A549 (cell line): Measurements from ENCODE around the gene CHPT1. TPM values are rescaled to one million over a fixed set of nuclear protein-coding genes. Genes with fewer than 3 reads are reported as not detected.

ENCODE experiments used
- ATAC-seq, 2 experiments: fragments of 200-7000 bp in 1 of 2; fragments of >200 bp in 1 of 2; cut with Nextera tagmentation in 1 of 2; cut with Tn5 transposase in 1 of 2; 3 replicates each; pipeline versions ENCODE4 v1.8.0 to v1.9.1; 2018 to 2020; ENCODE audit warnings: mild to moderate bottlenecking in 1 of 2, moderate library complexity in 1 of 2
- CTCF ChIA-PET: fragments of 300-600 bp; sonication (Branson Sonifier 250); formaldehyde crosslinking; extraction: SDS; loops from one replicate; lab custom pipeline; 2021; ENCODE audit warnings: antibody characterized with exemption, inconsistent platforms; lab: Yijun Ruan, JAX
- POLR2A ChIA-PET: fragments of 350-600 bp; formaldehyde crosslinking; extraction: SDS; loops from one replicate; lab custom pipeline; 2021; ENCODE audit warnings: antibody characterized with exemption, inconsistent platforms; lab: Yijun Ruan, JAX
- DNase-seq, 2 experiments: peaks; one replicate each; pipeline versions ENCODE4 v3.0.0 to v3.0.0-alpha.2; 2011 to 2016; ENCODE audit warnings: low read depth in 1 of 2, low spot score in 1 of 2
- FAIRE-seq: peaks from 2 replicates; lab custom pipeline; 2011; peaks lifted over from hg19 to GRCh38; lab: Jason Lieb, UNC
- H3K27ac ChIP-seq, 2 experiments: fragments of >200 bp; sonication (Bioruptor Twin); formaldehyde crosslinking; 3 replicates each; pipeline ENCODE4 v1.5.1; 2016 to 2017
- H3K4me1 ChIP-seq: fragments of >200 bp; sonication (Bioruptor Twin); formaldehyde crosslinking; 3 replicates; pipeline ENCODE4 v1.6.1; 2016
- H3K4me2 ChIP-seq: fragments of >200 bp; sonication (Bioruptor Twin); formaldehyde crosslinking; 3 replicates; pipeline ENCODE4 v1.6.1; 2016
- H3K4me3 ChIP-seq: fragments of >200 bp; sonication (Bioruptor Twin); formaldehyde crosslinking; 3 replicates; pipeline ENCODE4 v1.5.1; 2016
- H3K9me3 ChIP-seq: fragments of >200 bp; sonication (Bioruptor Twin); formaldehyde crosslinking; 3 replicates; pipeline ENCODE4 v1.6.1; 2016
- ATOH8 ChIP-seq: fragments of 250-450 bp; sonication (Bioruptor Pico); IDR thresholded peaks from 2 replicates; pipeline ENCODE4 v1.5.0; 2020; ENCODE audit warnings: low read depth, mild to moderate bottlenecking, moderate library complexity
- CBX2 ChIP-seq: fragments of 200-600 bp; sonication (generic); IDR thresholded peaks from 2 replicates; pipeline ENCODE4 v1.6.1; 2016; ENCODE audit warnings: low read depth, mild to moderate bottlenecking, borderline replicate concordance
- CEBPB ChIP-seq, 2 experiments: fragments of >200 bp in 1 of 2; sonication (Bioruptor Twin) in 1 of 2; formaldehyde crosslinking in 1 of 2; IDR thresholded peaks; 2 replicates each; pipeline ENCODE4 v1.6.1; 2012 to 2016
- CTCF ChIP-seq: fragments of >200 bp; sonication (Bioruptor Twin); formaldehyde crosslinking; IDR thresholded peaks from 3 replicates; pipeline ENCODE4 v1.5.1; 2016
- E2F6 ChIP-seq: IDR thresholded peaks from 2 replicates; pipeline ENCODE4 v1.6.1; 2012; ENCODE audit warnings: low read depth, borderline replicate concordance
- EHF ChIP-seq: fragments of 250-450 bp; sonication (Bioruptor Pico); IDR thresholded peaks from 2 replicates; pipeline ENCODE4 v1.5.0; 2020; ENCODE audit warnings: mild to moderate bottlenecking
- ELK1 ChIP-seq: fragments of 150-350 bp; IDR thresholded peaks from 2 replicates; pipeline ENCODE4 v1.6.1; 2014; ENCODE audit warnings: low read depth, mild to moderate bottlenecking, low read length
- HOXB5 ChIP-seq: fragments of 250-450 bp; sonication (Bioruptor Pico); IDR thresholded peaks from 2 replicates; pipeline ENCODE4 v1.5.0; 2020; ENCODE audit warnings: mild to moderate bottlenecking, moderate library complexity
- MAZ ChIP-seq: fragments of 150-350 bp; IDR thresholded peaks from 2 replicates; pipeline ENCODE4 v1.6.1; 2014; ENCODE audit warnings: antibody characterized with exemption, low read depth, low read length, borderline replicate concordance
- NPAS2 ChIP-seq: fragments of 250-450 bp; sonication (Bioruptor Pico); IDR thresholded peaks from 2 replicates; pipeline ENCODE4 v1.8.0; 2022; ENCODE audit warnings: mild to moderate bottlenecking, moderate library complexity, borderline replicate concordance
- NR3C1 ChIP-seq: fragments of >200 bp; sonication (Bioruptor Twin); formaldehyde crosslinking; IDR thresholded peaks from 3 replicates; pipeline ENCODE4 v1.6.1; 2017
- POLR2AphosphoS2 ChIP-seq: conservative IDR thresholded peaks from 2 replicates; pipeline ENCODE4 v1.6.1; 2012; ENCODE audit warnings: low read length, improper control_type of control experiment, inconsistent platforms
- RAD21 ChIP-seq, 2 experiments: fragments of >200 bp in 1 of 2; sonication (Bioruptor Twin) in 1 of 2; formaldehyde crosslinking in 1 of 2; IDR thresholded peaks in 1 of 2; conservative IDR thresholded peaks in 1 of 2; 2 replicates in 1 of 2; 3 replicates in 1 of 2; pipeline ENCODE4 v1.6.1; 2012 to 2018; ENCODE audit warnings: inconsistent platforms in 1 of 2
- RARB ChIP-seq: fragments of 250-450 bp; sonication (Bioruptor Pico); IDR thresholded peaks from 2 replicates; pipeline ENCODE4 v1.8.0; 2021; ENCODE audit warnings: mild to moderate bottlenecking, moderate library complexity
- RCOR1 ChIP-seq: fragments of 150-350 bp; IDR thresholded peaks from 2 replicates; pipeline ENCODE4 v1.6.1; 2014; ENCODE audit warnings: antibody characterized with exemption, low read length, low read depth
- SMC3 ChIP-seq: fragments of >200 bp; sonication (Bioruptor Twin); formaldehyde crosslinking; IDR thresholded peaks from 3 replicates; pipeline ENCODE4 v1.6.1; 2018; ENCODE audit warnings: inconsistent platforms
- WGBS: methylation state at CpG from one replicate; pipeline ENCODE4 v1.1.6; 2017; ENCODE audit errors: missing lambda C conversion rate; 5-methylcytosine and 5-hydroxymethylcytosine counted together
- polyA plus RNA-seq, 4 experiments: library from polyadenylated mRNA; depleted of rRNA in 3 of 4; stranded (reverse); fragments of >200 nt; fragmentation: RNase III in 1 of 4; extraction: RNeasy Plus Mini Kit Qiagen cat#74134 plus additional on column Dnase treatment in 1 of 4; gene quantifications; 2 replicates in 3 of 4; 3 replicates in 1 of 4; pipeline ENCODE4 v1.2.3, GENCODE V29; 2011 to 2017

The CHPT1 gene
- polyA plus RNA-seq, 2 of the 4 experiments (the other 2 are of a cell fraction), result 52.0 to 102 TPM

GRCh38 chr12:101759396-101760047 is 62.1 kb downstream of the CHPT1 start:
- CTCF ChIA-PET, result interaction anchor here (0.5 to 3.0 kb wide), 24 partner anchors 8 to 1437 kb away, joined by 3 to 28 read pairs (median 4); partner anchors contain the start of genes ARL1 and GNPTAB
- POLR2A ChIA-PET, result interaction anchor here (0.8 to 1.4 kb wide), 2 partner anchors 71 to 761 kb away, joined by 3 to 5 read pairs; partner anchors contain the start of gene GNPTAB
- Histone ChIP-seq H3K4me2 (no peak overlapping the region), H3K4me3 (no peak overlapping the region), H3K27ac (no peak overlapping the region), H3K4me1 (0 out of 3 replicates have a peak, but pooled peaks cover 3% of the 10 kb centered on the region), H3K9me3 (no peaks in the 10 kb centered on the region)
- DNase-seq (peak; percentile 43), ATAC-seq (peak; percentile 80 to 89; a peak in 5 of 6 replicates), FAIRE-seq (no peak)
- 55% methylated on average over 5 of the region's 5 CpGs for WGBS
- no peak for TF ChIP-seq HOXB5
- TF ChIP-seq RCOR1, result no peak
- no peak for TF ChIP-seq NPAS2 (CRISPR knock-in tag)
- TF ChIP-seq CTCF, result peak; percentile 64
- TF ChIP-seq RAD21 (conservative IDR thresholded peaks at IDR 0.05 in 1 of 2, IDR thresholded peaks at IDR 0.05 in 1 of 2), result peak; percentile 57 to 76
- no peak for TF ChIP-seq NR3C1
- peak; percentile 35; the same call in 2 of the 3 replicates for TF ChIP-seq SMC3

GRCh38 chr12:101761350-101761749 is 63.9 kb downstream of the CHPT1 start:
- H3K4me2 ChIP-seq, result no peak overlapping the region
- ChIA-PET POLR2A (no interaction called here), CTCF (interaction anchor here (0.6 to 3.0 kb wide), 4 partner anchors 11 to 443 kb away, joined by 3 to 28 read pairs (median 8); no protein-coding TSS in a partner anchor)
- DNase-seq, result peak in 1 of 2 experiments; percentile 31
- no peak overlapping the region for H3K4me3 ChIP-seq
- ATAC-seq, result peak in 1 of 2 experiments; percentile 24; a peak in 2 of 6 replicates
- no peak for FAIRE-seq
- 43% methylated on average over 5 of the region's 5 CpGs for WGBS
- TF ChIP-seq CEBPB (IDR thresholded peaks at IDR 0.05) (peak in 1 of 2 experiments; percentile 49; a peak in 1 of 4 replicates), MAZ (no peak)
- H3K9me3 ChIP-seq, result no peaks in the 10 kb centered on the region
- H3K27ac ChIP-seq, result no peak overlapping the region
- H3K4me1 ChIP-seq, result 0 out of 3 replicates have a peak, but pooled peaks cover 3% of the 10 kb centered on the region

- H3K4me3 ChIP-seq, result no peak overlapping the region
- POLR2A ChIA-PET, result no interaction called here
- ATAC-seq (no peak), FAIRE-seq (peak; percentile 65), DNase-seq (no peak)
- WGBS, result 91% methylated on average over 4 of the region's 4 CpGs
- H3K4me1 ChIP-seq, result 0 out of 3 replicates have a peak, but pooled peaks cover 3% of the 10 kb centered on the region
- no peak overlapping the region for H3K4me2 ChIP-seq
- H3K9me3 ChIP-seq, result no peaks in the 10 kb centered on the region
- CTCF ChIA-PET, result interaction anchor here (0.6 to 3.0 kb wide), 4 partner anchors 11 to 851 kb away, joined by 3 to 28 read pairs (median 8); no protein-coding TSS in a partner anchor
- no peak overlapping the region for H3K27ac ChIP-seq
- TF ChIP-seq RARB (CRISPR knock-in tag) (no peak), E2F6 (no peak), ATOH8 (CRISPR knock-in tag) (no peak), CBX2 (no peak), ELK1 (no peak), POLR2AphosphoS2 (no peak), EHF (CRISPR knock-in tag) (no peak)
- TF ChIP-seq, all 56 proteins: peak for 0
Observed at GRCh38 chr12:101761781-101762180, 64.3 kb downstream of the CHPT1 start.
